HG03060 (cell line): ENCODE measurements around the gene EPB41L2.

ENCODE experiments used
- ATAC-seq: cut with Tn5 transposase; IDR thresholded peaks from one replicate; pipeline ENCODE4 v1.9.1; 2021; ENCODE audit warnings: low read depth, moderate number of reproducible peaks; ENCODE audit not compliant: unreplicated experiment

EPB41L2 gene

GRCh38 chr6:131062241-131063027, 611 bp downstream of the EPB41L2 start:
- ATAC-seq = no peak

DNA sequence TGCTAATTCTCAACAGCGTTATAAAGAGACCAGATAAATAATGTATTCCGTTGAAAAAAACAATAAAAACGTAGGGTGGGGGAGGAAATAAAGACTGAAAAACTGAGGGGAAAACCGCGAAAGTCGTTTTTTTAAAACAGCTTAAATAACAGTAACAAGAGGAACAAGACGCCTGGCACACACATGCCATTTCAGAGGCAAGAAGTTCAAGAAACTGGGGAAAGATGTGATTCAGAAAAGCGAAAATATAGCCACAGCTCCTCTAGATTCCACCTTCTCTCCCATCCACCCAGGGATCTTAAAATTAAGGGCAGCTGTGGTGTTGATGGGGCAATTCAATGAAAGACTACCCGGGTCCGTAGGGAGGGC, 1.3 kb downstream of the EPB41L2 start:
- ATAC-seq = no peak

DNA sequence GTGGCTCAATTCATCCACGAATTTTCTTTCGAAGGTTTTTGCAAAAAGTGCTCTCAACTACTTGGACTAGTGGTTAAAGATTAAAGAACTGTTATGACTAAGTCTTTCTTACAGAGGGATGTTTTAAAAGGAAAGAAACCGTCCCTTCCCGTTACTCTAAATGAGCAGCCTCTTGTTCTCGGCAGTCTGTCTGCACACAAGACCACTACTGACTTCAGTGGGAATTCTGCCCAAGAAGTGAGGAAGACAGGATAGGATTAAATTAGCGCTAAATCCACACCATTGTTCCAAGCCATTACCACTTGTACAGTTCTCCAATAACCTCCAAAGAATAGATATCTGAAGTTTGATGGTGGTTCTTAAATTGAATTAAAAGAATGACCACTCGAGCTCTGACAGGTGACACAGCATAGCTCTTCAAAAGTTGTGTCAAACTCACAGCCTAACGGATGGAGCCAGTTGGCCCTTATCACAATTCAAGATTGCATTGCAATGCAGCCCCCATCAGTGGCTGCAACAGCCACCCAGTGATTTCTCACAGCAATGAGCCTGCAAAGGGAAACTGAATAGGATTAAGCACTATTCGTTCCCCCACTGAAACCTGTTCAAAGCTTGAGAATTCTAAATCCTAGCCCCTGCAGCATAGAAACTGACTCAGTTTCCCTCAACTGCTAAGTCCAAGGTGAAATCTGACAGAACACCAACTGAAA, 1.8 kb downstream of the EPB41L2 start:
- no peak for ATAC-seq

DNA sequence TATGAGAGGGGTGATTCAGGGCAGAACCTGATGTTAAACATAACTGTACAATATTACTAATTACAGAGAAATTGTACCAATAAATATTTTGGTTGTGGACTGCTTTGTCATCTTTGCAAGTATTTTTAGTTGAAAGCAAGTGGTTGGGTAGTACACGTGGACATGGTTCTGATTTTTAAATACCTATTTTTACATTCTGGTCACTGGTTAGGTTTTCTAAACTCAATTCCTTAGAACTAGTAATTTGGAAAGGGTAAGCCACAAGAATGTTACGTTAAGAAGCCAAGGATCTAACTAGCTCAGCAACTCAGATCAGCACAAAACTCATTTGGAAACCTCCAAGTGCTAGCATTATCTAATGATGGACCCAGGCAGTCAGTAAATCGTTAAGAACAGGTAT, 2.7 kb downstream of the EPB41L2 start:
- ATAC-seq = no peak

- ATAC-seq = no peak
These were observed 3.6 kb downstream of the EPB41L2 start for GRCh38 chr6:131059486-131059885.

DNA sequence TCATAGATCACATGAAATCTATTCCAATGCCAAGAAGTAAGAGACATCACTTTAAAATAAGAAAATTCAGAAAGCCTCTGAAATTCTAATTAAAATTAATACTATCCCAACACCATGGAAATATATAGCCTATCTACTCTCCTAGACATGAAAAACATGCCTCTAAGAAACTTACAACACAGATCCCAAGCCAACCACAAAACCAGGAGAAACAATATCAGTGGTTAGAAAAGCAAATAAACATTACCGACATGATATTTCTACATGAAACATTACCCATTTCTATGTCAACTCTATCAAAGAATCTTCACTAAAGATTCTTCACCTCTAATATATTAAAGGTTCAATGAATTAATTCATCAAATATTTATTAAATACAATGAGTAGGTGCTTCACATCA, 4.8 kb downstream of the EPB41L2 start:
- ATAC-seq = no peak

- ATAC-seq = no peak
These were observed 8.4 kb downstream of the EPB41L2 start for GRCh38 chr6:131054392-131055250.

DNA sequence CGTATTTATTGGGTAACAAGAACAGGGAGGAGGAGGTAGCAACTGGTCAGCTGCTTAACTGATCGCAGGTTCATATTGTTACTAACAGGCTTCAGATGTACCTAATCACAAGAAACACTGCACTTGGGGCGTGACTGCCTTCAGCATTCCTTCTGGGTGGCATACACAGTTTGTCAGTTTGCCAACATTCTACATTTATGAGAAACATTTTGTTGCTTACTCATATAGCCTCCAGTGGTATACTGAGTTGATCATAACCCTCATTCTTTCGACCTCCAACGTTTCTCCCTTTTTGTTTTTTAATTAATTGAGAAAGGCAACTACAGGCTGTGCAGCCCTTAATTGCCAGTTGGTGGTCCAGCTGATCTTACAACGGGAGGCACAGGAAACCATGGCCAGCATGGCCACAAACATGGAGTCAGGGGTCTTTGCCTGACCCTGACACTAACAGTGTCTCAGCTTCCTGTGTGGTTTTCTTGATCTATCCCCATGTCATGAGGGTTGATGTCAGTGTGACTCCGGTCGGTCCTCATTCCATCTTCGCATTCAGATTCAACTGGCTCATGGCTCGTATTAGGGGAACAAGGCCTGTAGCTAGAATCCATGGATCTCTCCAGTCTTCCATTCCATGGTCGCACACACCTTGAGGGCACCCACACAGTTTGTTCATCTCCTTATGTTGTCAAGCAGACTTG, 9.4 kb downstream of the EPB41L2 start:
- no peak for ATAC-seq

- ATAC-seq = no peak
These were observed 10.9 kb downstream of the EPB41L2 start for GRCh38 chr6:131052181-131052580.

GRCh38 chr6:131051341-131051740, 11.7 kb downstream of the EPB41L2 start:
- no peak for ATAC-seq

- no peak for ATAC-seq
These were observed 13.4 kb downstream of the EPB41L2 start for GRCh38 chr6:131049608-131050007.

GRCh38 chr6:131048933-131049515, 14.0 kb downstream of the EPB41L2 start:
- no peak for ATAC-seq

- ATAC-seq = no peak
These were observed 14.6 kb downstream of the EPB41L2 start for GRCh38 chr6:131048459-131048858.

DNA sequence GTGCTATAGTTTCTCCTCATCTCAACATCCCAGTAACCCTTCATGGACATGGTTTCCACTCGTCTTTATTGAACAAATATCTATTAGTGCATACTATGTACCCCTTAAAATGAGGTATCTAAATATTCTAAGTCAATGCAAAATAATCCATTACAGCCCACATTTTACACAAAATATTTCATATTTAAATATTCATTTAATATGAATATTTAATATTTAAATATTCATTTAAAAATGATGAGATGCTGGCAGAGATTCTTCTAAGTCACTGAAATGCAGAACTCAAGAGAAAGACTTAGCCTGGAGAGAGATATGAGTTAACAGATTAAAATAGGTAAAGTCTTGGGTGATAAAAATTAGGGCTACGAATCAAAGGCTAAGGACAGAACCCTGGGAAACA, 17.9 kb downstream of the EPB41L2 start:
- ATAC-seq = no peak

DNA sequence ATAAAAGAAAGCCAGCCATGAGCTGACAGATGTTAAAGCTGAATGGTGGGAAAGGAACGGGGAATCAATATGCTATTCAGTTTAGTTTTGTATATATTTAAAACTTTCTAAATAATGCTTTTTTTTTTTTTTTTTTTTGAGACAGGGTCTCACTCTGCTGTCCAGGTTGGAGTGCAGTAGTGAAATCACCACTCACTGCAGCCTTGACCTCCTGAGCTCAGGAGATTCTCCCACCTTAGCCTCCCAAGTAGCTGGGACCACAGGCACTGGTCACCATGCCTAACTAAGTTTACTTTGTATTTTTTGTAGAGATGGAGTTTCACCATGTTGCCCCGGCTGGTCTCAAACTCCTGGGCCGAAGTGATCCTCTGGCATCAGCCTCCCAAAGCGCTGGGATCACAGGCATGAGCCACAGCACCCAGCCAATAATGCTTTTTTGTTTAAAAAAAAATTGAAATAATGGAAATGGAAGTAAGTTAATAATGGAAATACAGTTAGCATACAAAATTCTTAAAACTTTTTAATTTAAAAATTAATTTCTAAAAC, 19.1 kb downstream of the EPB41L2 start:
- no peak for ATAC-seq

GRCh38 chr6:131042664-131043063, 20.4 kb downstream of the EPB41L2 start:
- ATAC-seq = no peak

- ATAC-seq = no peak
These were observed 21.2 kb downstream of the EPB41L2 start for GRCh38 chr6:131041814-131042213.

- no peak for ATAC-seq
These were observed 22.2 kb downstream of the EPB41L2 start for GRCh38 chr6:131040866-131041265.

- no peak for ATAC-seq
These were observed 23.7 kb downstream of the EPB41L2 start for GRCh38 chr6:131039345-131039680.
